ENCODE measurements around the gene SCFD2.
"Not testable (repeated sequence)": the region's sequence is repeated elsewhere in the genome, so short reads cannot be mapped to it uniquely, and the experiment has no call there.

Gene SCFD2

DNA sequence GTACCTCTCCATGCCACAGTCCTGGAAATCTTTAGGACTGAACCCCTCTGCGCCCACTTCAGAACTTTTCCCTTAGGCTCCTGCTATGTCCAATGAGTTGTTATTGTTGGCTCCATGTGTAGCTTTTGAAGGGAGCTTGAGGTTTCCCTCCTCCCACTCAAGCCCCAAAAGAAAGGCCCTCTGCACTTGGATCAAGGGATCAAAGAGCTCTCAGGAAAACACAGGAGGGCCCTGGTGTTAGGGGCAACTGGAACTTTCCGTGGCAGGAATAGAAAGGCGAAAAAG lies 368.8 kb downstream of the SCFD2 start:
- TF ChIP-seq, protein P1, sequence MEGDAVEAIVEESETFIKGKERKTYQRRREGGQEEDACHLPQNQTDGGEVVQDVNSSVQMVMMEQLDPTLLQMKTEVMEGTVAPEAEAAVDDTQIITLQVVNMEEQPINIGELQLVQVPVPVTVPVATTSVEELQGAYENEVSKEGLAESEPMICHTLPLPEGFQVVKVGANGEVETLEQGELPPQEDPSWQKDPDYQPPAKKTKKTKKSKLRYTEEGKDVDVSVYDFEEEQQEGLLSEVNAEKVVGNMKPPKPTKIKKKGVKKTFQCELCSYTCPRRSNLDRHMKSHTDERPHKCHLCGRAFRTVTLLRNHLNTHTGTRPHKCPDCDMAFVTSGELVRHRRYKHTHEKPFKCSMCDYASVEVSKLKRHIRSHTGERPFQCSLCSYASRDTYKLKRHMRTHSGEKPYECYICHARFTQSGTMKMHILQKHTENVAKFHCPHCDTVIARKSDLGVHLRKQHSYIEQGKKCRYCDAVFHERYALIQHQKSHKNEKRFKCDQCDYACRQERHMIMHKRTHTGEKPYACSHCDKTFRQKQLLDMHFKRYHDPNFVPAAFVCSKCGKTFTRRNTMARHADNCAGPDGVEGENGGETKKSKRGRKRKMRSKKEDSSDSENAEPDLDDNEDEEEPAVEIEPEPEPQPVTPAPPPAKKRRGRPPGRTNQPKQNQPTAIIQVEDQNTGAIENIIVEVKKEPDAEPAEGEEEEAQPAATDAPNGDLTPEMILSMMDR (IDR thresholded peaks at IDR 0.05; ENCODE audit: low read depth, low read length) = no peak
- H3K4me3 ChIP-seq (ENCODE audit: low read depth, low read length) = no peak overlapping the region

DNA sequence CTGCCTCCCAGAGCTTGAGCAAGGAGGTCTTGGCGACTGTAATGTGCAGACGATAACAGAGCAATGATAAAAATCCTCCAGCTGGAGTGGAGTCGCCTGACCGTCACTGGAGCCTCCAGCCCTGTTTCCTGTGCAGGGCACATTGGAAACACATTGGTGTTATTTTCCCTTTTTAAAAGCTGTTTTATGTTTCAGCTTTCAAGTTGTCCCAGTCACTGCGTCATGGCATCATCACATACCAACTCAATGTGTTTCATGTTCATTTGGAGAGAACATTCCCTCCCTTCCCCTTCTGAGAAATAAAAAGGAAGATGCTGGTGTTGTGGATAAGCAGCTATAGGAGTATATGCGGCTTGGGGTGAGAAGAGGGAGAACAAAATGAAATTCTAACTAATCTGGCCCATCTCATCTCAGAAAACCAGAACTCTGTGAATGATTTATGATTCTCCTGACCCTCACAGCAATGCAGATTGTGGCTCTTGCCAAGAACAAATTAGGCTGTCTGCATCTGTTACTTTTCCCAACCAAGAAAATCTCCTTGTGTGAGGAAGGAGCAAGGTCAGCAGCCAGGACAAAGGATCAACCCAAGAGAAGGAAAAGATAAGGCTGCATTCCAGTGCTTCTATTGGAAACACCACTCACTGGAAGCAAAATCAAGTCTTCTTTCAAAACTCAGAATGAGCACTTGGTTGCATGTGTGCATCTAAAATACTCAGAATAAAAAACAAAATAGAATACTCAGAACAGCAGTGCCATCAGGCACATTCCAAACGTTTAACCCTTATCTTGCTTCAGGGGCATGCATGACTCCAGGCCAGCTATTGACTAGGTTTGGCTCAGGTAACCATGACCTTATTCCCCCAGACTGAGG lies 369.4 kb downstream of the SCFD2 start:
- H3K4me3 ChIP-seq (ENCODE audit: low read depth, low read length) = no peak overlapping the region
- TF ChIP-seq, protein P1 (IDR thresholded peaks at IDR 0.05; ENCODE audit: low read depth, low read length) = no peak

DNA sequence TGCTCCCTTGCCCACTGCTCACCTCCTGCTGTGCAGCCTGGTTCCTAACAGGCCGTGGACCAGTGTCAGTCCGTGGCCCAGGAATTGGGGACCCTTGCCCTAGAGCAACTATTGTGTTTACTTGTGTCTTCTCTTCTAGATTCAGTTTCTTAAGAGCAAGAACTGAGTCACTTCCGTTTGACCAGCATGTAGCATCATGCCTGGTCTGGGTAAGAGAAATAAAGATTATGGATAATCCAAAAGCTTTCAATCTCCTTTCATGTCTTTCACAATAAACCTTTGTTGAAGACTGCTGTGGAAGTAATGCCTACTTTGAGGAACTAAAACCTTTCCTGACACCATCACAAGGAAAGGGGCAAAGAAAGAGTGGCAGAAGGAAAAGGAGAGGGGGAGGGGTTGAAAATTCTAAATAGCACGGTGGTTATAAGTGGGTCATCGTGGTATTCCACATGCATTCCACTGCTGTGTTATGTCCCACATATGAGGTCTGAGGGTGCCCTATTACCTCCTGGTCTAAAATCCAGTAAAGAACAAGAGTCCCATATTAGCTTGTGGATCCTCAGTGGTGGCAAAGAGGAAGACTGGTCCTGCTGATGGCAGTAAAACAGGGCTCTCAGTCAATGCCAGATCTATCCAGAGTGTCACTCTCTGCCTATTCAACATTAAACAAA lies 370.4 kb downstream of the SCFD2 start:
- TF ChIP-seq, protein P1 (IDR thresholded peaks at IDR 0.05; ENCODE audit: low read depth, low read length) = no peak
- H3K4me3 ChIP-seq (ENCODE audit: low read depth, low read length) = no peak overlapping the region

DNA sequence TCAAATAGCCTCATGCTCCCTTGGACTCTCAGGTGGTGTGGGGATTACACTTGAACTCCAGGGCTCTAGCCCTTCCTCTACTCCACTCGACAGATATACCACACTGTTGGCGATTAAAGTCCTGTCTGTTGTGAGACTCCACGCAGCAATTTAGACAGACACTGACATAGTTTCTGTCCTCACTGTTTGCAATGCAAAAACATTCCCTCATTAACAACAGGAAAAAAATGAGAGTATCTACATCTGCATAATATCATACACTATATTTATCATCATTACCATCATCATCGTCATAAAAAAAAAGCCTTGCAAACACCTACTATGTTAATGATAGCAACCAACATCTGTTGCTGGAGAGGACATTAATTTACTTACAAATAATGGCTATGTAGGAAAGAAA lies 371.3 kb downstream of the SCFD2 start:
- H3K4me3 ChIP-seq (ENCODE audit: low read depth, low read length) = no peak overlapping the region
- TF ChIP-seq, protein P1 (IDR thresholded peaks at IDR 0.05; ENCODE audit: low read depth, low read length) = no peak

DNA sequence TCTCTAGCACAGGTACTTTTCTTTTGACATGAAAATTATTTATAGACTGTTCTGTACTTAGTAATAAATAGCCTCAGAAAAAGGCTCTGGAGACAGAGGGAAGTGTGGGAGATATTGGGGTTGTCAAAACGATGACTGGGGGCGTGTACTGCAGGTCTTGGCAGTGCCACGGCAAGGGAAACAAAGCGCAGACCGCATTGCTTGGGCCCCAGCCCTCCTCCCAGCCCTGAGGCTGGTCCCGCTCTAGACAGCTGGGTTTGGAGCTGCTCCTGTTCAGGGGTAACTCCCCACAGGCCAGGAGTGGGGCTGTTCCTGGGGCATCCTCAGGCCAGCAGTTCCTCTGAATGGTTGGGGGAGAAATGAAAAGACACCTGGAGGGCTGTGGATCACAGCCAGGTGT lies 372.1 kb downstream of the SCFD2 start:
- TF ChIP-seq, protein P1 (IDR thresholded peaks at IDR 0.05; ENCODE audit: low read depth, low read length) = no peak
- no peak overlapping the region for H3K4me3 ChIP-seq (ENCODE audit: low read depth, low read length)

DNA sequence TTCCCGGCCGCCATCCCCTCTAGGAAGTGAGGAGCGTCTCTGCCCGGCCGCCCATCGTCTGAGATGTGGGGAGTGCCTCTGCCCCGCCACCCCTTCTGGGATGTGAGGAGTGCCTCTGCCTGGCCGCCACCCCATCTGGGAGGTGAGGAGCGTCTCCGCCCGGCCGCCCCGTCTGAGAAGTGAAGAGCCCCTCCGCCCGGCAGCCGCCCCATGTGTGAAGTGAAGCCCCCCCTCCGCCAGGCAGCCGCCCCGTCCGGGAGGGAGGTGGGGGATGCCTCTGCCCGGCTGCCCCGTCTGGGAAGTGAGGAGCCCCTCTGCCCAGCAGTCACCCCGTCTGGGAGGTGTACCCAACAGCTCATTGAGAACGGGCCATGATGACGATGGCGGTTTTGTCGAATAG lies 373.3 kb downstream of the SCFD2 start:
- H3K4me3 ChIP-seq (ENCODE audit: low read depth, low read length) = not testable (repeated sequence)

DNA sequence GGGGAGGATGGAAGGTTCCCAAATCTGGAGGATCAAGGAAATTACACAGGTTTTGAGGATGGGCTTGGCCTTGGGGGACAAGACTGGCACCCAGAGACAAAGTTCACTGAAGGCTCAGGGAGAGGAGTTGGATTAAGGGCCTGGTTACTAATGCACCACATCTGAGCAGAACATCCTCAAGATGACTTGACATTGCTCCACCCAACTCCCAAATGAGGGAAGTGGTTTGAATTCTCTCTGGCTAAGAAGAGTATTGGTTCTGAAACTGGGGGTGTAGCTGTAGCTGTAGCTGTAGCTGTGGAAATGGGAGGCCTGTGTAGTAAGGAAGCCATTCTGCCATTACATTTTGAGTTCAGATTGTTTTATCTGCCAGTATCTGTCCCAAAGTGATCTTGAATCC lies 374.4 kb downstream of the SCFD2 start:
- TF ChIP-seq, protein P1 (IDR thresholded peaks at IDR 0.05; ENCODE audit: low read depth, low read length) = no peak
- no peak overlapping the region for H3K4me3 ChIP-seq (ENCODE audit: low read depth, low read length)
